ENCODE results near the gene DGCR2.

GRCh38 chr22:19051381-19052072 is 70.7 kb downstream of the DGCR2 start:
- TF ChIP-seq CTCF (conservative IDR thresholded peaks at IDR 0.05; ENCODE audit: low read depth, low read length) (no peak), CEBPB (IDR thresholded peaks at IDR 0.05; ENCODE audit: low read depth, low read length) (no peak), USF2 (IDR thresholded peaks at IDR 0.05; ENCODE audit: low read depth, low read length) (no peak), RAD21 (IDR thresholded peaks at IDR 0.05; ENCODE audit: low read length) (no peak), POLR2A (IDR thresholded peaks at IDR 0.05; ENCODE audit: low read depth, low read length) (no peak), MAFK (IDR thresholded peaks at IDR 0.05; ENCODE audit: low read depth, low read length) (no peak), MXI1 (IDR thresholded peaks at IDR 0.05; ENCODE audit: borderline replicate concordance, low read depth, low read length) (no peak), SMC3 (IDR thresholded peaks at IDR 0.05; ENCODE audit: low read depth, low read length) (no peak), NFE2L2 (IDR thresholded peaks at IDR 0.05; ENCODE audit: low read depth, low read length) (no peak)
- TF ChIP-seq, protein P1, sequence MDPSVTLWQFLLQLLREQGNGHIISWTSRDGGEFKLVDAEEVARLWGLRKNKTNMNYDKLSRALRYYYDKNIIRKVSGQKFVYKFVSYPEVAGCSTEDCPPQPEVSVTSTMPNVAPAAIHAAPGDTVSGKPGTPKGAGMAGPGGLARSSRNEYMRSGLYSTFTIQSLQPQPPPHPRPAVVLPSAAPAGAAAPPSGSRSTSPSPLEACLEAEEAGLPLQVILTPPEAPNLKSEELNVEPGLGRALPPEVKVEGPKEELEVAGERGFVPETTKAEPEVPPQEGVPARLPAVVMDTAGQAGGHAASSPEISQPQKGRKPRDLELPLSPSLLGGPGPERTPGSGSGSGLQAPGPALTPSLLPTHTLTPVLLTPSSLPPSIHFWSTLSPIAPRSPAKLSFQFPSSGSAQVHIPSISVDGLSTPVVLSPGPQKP (IDR thresholded peaks at IDR 0.05; ENCODE audit: borderline replicate concordance, low read depth, low read length): no peak

Data from IMR-90 (cell line).